Activated T-helper 9 cell treated with anti-CD3 and anti-CD28 coated beads, Interleukin-2, amount 50 U/mL, for 16 hours (primary cell): ENCODE results near the gene DNALI1.

Experiments used
- DNase-seq: peaks from one replicate; pipeline ENCODE4 v3.0.0-alpha.2; 2020; ENCODE audit warnings: low read depth

DNALI1 gene

DNA sequence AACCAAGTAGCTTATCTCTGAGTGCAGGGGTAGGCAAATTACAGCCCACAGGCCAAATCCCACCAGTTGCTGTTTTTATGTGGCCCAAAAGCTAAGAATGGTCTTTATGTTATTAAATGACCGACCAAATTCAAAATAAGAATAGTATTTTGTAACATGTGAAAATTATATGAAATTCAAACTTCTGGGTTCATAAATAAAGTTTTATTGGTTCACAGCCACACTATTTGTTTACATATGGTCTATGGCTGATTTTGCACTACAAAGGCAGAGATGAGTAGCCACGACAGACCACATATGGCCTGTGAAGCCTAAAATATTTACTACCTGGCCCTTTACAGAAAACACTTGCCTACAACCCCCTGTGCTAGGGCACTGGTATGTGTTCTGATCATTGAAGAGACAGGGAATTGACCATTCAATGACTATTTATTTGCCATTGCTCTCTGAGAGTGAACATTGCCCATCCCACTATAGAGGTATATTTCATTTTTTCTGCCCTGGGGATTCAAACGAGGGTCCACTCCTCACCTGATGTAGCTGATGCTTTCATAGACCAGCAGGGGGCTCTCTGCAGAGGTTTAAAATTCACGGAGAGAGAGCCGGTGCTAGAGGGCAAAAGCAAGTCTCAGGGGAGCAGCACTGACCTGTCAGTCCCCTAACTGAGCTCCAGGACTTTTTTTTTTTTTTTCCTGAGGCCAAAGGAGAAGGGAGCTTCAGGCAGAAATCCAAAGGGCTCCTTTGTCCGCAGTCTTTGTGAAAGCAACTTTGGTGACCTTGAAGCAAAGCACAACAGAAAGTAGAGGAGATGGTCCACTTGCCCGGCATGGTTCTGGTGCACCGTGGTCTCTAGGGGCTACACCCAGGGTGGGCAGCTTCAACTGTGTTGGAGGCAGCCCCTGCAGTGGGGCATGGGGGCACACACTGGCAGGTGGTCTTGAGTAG, 46.3 kb downstream of the DNALI1 start:
- DNase-seq: peak; percentile 4

DNA sequence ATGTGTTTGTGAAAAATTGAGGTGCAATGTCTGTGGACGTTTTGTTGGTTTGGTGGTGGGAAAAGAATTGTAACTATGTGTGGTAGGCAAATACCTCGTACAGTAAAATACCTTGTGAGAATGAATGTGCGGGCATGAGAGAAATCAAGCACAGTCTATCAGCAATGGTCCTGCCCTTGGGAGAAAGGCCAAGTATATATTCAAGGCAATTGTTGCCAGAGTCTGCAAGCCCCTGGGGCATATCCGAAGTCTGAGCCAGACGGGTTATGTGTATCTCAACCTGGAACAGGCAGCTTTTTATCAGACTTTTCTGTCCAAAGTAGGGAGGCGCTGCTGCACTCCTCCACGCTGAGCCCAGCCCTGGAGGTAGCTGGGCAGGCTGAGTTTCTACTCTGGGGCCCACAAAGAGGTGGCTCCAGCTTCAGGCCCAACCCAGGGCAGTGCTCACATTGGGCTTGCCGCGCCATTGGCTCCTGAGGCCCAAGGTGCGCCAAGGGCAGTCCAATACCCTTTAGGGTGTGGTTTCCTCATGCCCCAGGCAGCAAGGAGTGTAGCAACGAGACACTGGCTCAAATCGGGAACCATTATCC, 48.4 kb downstream of the DNALI1 start:
- DNase-seq: no peak

DNA sequence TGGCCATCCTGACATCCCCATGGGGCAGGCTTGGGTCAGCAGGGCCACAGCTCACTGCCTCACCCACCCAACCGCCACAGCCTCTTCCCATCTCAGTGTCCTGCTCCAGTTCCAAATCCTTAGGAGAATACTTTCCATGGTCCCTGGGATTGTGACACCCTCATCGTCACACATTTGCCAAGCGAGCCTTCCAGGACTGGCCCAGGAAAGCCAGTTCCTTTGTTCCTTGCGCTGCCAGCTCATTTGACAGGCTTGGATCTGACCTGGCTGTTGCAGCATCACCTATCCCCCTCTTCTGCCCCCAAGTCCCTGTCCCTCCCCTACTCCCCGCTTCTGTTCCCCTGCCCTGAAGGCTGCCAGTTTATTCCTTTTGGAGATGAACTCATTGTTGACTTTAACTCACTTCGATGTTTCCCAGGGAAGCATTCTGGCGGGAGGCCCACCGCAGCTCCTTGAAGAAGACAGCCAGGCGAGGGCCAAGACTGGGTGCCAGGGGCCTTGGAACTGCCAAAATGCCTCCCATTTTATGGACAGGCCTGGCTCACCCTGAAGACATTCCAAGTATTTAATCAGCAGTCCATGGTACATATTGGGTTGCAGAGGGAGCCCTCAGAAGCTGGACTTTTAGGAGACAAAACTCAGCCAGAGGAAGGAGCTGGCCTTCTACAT, 49.2 kb downstream of the DNALI1 start:
- no peak for DNase-seq

DNA sequence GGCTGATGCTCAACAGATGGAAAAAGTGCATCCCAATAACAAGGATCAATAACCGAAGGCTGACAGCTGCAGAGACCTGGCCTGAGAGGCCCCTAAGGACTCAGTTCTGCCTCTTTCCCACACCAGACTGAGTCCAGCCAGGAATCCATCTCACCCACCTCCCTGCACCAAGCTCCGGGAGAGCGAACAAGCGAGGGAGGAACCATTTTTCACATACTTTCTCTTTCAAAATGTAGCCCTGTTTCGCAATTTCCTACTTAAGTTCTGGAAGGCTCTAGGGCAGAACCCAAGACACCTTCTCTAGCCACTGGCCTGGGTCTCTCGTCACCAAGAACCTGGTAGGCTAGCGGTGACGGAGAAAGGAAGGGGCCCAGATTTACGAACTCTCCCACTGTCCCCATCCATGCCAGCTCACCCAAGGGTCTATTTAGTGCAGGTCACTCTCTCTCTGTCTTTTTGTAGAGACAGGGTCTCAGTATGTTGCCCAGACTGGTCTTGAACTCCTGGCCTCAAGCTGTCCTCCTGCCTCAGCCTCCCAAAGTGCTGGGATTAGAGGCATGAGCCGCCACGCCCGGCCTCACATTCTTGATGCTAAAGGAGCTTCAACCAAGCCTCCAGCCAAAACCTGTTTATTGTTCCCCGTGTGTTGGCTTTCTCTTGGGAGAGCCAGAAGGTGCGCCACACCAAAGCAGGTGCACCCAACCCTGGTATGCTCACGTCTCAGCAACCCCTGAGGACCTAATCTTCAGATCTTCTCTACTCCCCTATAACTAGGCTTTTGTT, 49.9 kb downstream of the DNALI1 start:
- DNase-seq: no peak

DNA sequence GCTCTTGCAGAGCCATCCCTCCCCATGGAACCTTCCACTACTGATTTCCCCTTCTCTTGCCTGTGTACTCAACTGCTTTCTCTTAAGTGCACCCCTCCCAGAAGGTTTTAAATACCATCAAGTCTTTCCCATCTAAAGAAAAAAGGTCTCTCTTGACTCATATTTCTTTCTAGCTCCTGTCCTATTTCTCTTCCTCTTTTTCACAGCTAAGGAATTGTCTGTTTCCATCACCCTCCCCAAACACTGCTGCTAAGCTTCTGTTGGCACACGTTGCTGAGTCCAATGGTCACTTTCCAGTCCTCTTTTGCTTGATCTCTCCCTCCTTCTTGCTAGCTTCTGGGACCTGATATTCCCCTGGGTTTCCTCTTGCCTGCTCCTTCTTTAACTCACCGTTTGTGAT, 52.3 kb downstream of the DNALI1 start:
- no peak for DNase-seq

DNA sequence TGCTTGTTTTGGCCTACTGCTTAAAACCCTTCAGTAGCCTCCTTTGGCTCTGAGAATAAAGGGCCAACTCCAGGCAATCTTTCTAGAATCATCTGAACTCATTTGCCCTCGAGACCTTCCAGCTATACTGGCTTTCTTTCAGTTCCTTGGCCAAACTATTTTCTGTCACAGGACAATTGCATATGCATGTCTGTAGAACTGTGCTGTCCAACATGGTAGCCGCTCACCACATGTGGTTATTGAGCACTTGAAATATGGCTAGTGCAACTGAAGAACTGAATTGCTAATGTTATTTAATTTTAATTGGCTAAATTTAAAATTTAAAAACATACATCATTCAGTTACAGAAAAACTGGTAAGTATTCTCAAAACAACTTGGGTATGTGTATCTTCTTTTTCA, 53.3 kb downstream of the DNALI1 start:
- no peak for DNase-seq

DNA sequence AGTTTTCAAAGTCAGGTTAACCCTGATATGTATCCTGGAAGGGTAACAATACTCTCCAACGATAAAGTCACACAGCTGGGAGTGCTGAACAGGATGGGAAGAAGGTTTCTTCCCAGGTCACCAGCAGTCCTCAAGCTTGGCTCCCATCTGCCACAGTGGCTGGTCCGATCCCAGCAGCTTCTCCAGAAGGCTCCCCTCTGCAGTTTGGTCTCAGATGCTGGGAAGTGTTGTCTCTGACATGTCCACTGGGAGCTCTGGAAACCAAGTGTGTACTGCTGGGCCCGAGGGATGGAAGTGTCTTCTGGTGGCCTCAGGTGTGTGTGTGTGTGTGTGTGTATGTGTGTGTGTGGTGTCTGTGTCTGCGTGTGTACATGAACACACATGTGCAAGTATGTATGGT, 55.4 kb downstream of the DNALI1 start:
- DNase-seq: no peak

DNA sequence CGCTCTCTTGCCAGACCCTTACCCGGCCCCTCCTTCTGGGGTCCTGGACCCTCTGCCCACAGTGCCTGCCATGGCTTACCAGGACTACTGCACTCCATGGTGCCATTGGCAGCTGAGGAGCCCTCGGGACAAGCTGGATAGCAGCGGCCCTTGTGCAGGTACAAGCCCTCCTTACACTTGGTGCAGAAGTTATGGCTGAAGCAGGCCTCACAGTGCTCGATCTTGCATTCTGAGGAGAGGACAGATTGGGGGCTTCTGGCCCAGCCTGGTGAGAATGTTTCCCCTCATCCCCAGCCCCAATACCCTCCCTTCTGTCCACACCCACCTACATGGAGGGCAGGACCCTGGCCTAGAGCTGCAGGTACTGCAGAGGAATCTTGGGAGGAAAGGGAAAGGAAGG, 57.4 kb downstream of the DNALI1 start:
- DNase-seq: no peak

DNA sequence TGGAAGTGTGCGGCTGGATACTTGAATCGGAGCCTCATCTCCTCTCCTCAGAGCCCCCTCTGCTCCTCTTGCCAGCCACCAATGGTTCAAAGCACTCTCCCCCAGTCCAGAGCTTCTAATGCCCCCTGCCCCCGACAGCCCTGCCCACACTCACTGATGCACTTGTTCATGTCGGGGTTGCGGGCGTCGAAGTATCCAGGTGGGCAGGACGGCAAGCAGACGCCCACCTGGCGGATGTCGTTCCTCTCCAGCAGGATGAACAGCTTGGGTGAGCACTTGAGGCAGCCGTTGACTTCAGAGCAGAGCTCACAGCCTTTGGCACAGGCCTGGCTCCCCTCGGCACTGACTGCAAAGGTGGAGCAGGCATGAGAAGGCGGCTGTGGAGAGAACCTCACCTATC, 59.6 kb downstream of the DNALI1 start:
- no peak for DNase-seq
